ENCODE data around the gene C10orf143.

DNA sequence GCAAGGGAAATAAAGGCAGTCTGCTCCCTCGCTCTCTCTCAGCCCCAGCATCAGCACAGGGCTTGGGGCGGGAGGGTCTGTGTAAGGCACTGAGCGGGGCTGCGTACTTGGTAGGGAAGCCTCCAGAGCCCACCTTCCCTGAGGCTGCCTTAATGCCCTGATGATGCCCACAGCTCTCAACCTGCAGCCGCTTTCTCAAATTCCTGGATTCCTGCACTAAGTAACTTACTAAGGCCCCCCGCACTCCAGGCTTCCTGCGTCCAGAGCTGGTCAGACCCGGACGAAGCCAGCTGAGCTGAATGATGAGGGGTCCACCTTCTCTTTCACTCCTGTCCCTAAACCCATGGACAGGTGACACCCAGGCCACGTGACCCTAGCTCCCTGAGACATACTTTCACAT lies 63.3 kb downstream of the C10orf143 start:
- TF ChIP-seq, protein P1, sequence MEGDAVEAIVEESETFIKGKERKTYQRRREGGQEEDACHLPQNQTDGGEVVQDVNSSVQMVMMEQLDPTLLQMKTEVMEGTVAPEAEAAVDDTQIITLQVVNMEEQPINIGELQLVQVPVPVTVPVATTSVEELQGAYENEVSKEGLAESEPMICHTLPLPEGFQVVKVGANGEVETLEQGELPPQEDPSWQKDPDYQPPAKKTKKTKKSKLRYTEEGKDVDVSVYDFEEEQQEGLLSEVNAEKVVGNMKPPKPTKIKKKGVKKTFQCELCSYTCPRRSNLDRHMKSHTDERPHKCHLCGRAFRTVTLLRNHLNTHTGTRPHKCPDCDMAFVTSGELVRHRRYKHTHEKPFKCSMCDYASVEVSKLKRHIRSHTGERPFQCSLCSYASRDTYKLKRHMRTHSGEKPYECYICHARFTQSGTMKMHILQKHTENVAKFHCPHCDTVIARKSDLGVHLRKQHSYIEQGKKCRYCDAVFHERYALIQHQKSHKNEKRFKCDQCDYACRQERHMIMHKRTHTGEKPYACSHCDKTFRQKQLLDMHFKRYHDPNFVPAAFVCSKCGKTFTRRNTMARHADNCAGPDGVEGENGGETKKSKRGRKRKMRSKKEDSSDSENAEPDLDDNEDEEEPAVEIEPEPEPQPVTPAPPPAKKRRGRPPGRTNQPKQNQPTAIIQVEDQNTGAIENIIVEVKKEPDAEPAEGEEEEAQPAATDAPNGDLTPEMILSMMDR (tag by site-specific recombination; IDR thresholded peaks at IDR 0.05), result no peak
- TF ChIP-seq ZNF596 (tag by site-specific recombination; IDR thresholded peaks at IDR 0.05) (no peak), ZNF658 (tag by site-specific recombination; IDR thresholded peaks at IDR 0.05) (no peak)

Measured in HEK293 (cell line).